Caco-2 (cell line): Measurements from ENCODE around the gene FMN1. TPM values are rescaled to one million over a fixed set of nuclear protein-coding genes. Genes with fewer than 3 reads are reported as not detected.

Experiments used
- BruUV-seq: library from RNA; stranded (reverse); fragments of 400-500 nt; replicated peaks from 2 replicates; lab custom pipeline; 2021; lab: Mats Ljungman, UMichigan
- CTCF ChIA-PET: fragments of 300-600 bp; sonication (Branson Sonifier 250); formaldehyde crosslinking; loops from one replicate; lab custom pipeline; 2022; ENCODE audit warnings: antibody characterized with exemption; lab: Charles Lee
- POLR2A ChIA-PET: fragments of 300-600 bp; sonication (Branson Sonifier 250); formaldehyde crosslinking; loops from one replicate; lab custom pipeline; 2022; ENCODE audit warnings: antibody characterized with exemption; lab: Charles Lee
- DNase-seq, 2 experiments: peaks; one replicate each; pipeline versions ENCODE4 v3.0.0 to v3.0.0-alpha.2; 2020 to 2022
- H3K27me3 ChIP-seq: replicated peaks from 2 replicates; pipeline ENCODE4 v1.6.0; 2011; ENCODE audit warnings: low read length; ENCODE audit not compliant: control insufficient read depth, insufficient read depth
- H3K36me3 ChIP-seq: 2 replicates; pipeline ENCODE4 v1.5.1; 2011; ENCODE audit warnings: low read length; ENCODE audit not compliant: control insufficient read depth, insufficient read depth
- H3K4me1 ChIP-seq: fragments of 250-450 bp; sonication (Bioruptor Pico); 2 replicates; pipeline ENCODE4 v1.5.1; 2020; ENCODE audit warnings: mild to moderate bottlenecking
- H3K4me3 ChIP-seq: 2 replicates; pipeline ENCODE4 v1.5.1; 2011; ENCODE audit warnings: low read depth, mild to moderate bottlenecking, control low read depth, low read length
- H3K9me3 ChIP-seq: fragments of 250-450 bp; sonication (Bioruptor Pico); 2 replicates; pipeline ENCODE4 v1.5.1; 2020; ENCODE audit warnings: mild to moderate bottlenecking, moderate library complexity
- H3K27ac Mint-ChIP-seq: one replicate; pipeline ENCODE4 v1.8.0; 2022; ENCODE audit warnings: mixed read lengths; ENCODE audit not compliant: unreplicated experiment
- H3K27me3 Mint-ChIP-seq: one replicate; pipeline ENCODE4 v1.8.0; 2022; ENCODE audit warnings: mixed read lengths; ENCODE audit not compliant: insufficient read depth, unreplicated experiment
- H3K36me3 Mint-ChIP-seq: one replicate; pipeline ENCODE4 v1.8.0; 2022; ENCODE audit warnings: mild to moderate bottlenecking, mixed read lengths; ENCODE audit not compliant: insufficient read depth, unreplicated experiment
- H3K4me1 Mint-ChIP-seq: one replicate; pipeline ENCODE4 v1.8.0; 2022; ENCODE audit warnings: low read depth, mixed read lengths; ENCODE audit not compliant: unreplicated experiment
- H3K4me3 Mint-ChIP-seq: one replicate; pipeline ENCODE4 v1.8.0; 2022; ENCODE audit warnings: mild to moderate bottlenecking, moderate library complexity, mixed read lengths; ENCODE audit not compliant: unreplicated experiment
- H3K9me3 Mint-ChIP-seq: one replicate; pipeline ENCODE4 v1.8.0; 2022; ENCODE audit warnings: mixed read lengths; ENCODE audit not compliant: unreplicated experiment
- CTCF ChIP-seq, 2 experiments: fragments of 200-600 bp in 1 of 2; IDR thresholded peaks; 1 replicate in 1 of 2; 2 replicates in 1 of 2; pipeline versions ENCODE4 v1.5.1 to v1.8.0; 2011 to 2022; ENCODE audit warnings: antibody characterized with exemption in 1 of 2, control low read depth in 1 of 2, inconsistent platforms in 1 of 2, low read depth in 1 of 2, low read length in 1 of 2, mild to moderate bottlenecking in 1 of 2, moderate library complexity in 1 of 2; ENCODE audit not compliant: insufficient read depth in 1 of 2, severe bottlenecking in 1 of 2, unreplicated experiment in 1 of 2
- intact Hi-C: fragments of 100-400 bp; cut with micrococcal nuclease; formaldehyde crosslinking; loops from one replicate; pipeline ENCODE4 v1.10.0; 2022; ENCODE audit not compliant: unreplicated experiment
- total RNA-seq: library from RNA; stranded (reverse); gene quantifications from 2 replicates; pipeline ENCODE4 v1.2.3, GENCODE V29; 2022

Gene FMN1
- total RNA-seq, 1 experiment from 2014 or later = 1.6 TPM

GRCh38 chr15:32898414-32898813 lies 296.1 kb downstream of the FMN1 start:
- Histone ChIP-seq H3K4me3 (no peak overlapping the region), H3K9me3 (no peaks in the 10 kb centered on the region), H3K36me3 (no peaks in the 10 kb centered on the region), H3K4me1 (no peaks in the 10 kb centered on the region), H3K27me3 (no peaks in the 10 kb centered on the region)
- CTCF ChIA-PET = interaction anchor here (0.9 kb wide), 1 partner anchor 38 kb away, joined by 3 read pairs; no protein-coding TSS in a partner anchor
- no peak for DNase-seq
- H3K27ac Mint-ChIP-seq = no peak overlapping the region
- no peaks in the 10 kb centered on the region for H3K4me1 Mint-ChIP-seq
- peaks cover 12% of the 10 kb centered on the region for H3K27me3 Mint-ChIP-seq
- H3K9me3 Mint-ChIP-seq = no peaks in the 10 kb centered on the region
- H3K4me3 Mint-ChIP-seq = no peak overlapping the region
- no peak for TF ChIP-seq CTCF (IDR thresholded peaks at IDR 0.05; ENCODE audit: insufficient read depth in 1 of 2, low read depth in 1 of 2, low read length in 1 of 2, severe bottlenecking in 1 of 2, unreplicated experiment in 1 of 2)
- H3K36me3 Mint-ChIP-seq = no peaks in the 10 kb centered on the region
- no TSS peak for BruUV-seq
- intact Hi-C loops = no loop called here
- POLR2A ChIA-PET = no interaction called here

- no peak overlapping the region for H3K4me3 Mint-ChIP-seq
- Histone ChIP-seq H3K4me3 (no peak overlapping the region), H3K9me3 (no peaks in the 10 kb centered on the region), H3K4me1 (no peaks in the 10 kb centered on the region), H3K27me3 (no peaks in the 10 kb centered on the region), H3K36me3 (no peaks in the 10 kb centered on the region)
- DNase-seq = no peak
- no peaks in the 10 kb centered on the region for H3K4me1 Mint-ChIP-seq
- H3K36me3 Mint-ChIP-seq = no peaks in the 10 kb centered on the region
- TF ChIP-seq CTCF (IDR thresholded peaks at IDR 0.05; ENCODE audit: insufficient read depth in 1 of 2, low read depth in 1 of 2, low read length in 1 of 2, severe bottlenecking in 1 of 2, unreplicated experiment in 1 of 2) = no peak
- no TSS peak for BruUV-seq
- CTCF ChIA-PET = no interaction called here
- intact Hi-C loops = no loop called here
- POLR2A ChIA-PET = no interaction called here
- H3K27ac Mint-ChIP-seq = no peak overlapping the region
- no peaks in the 10 kb centered on the region for H3K9me3 Mint-ChIP-seq
- H3K27me3 Mint-ChIP-seq = peaks cover 4% of the 10 kb centered on the region
Measured at GRCh38 chr15:32893421-32893820, 301.1 kb downstream of the FMN1 start.

DNA sequence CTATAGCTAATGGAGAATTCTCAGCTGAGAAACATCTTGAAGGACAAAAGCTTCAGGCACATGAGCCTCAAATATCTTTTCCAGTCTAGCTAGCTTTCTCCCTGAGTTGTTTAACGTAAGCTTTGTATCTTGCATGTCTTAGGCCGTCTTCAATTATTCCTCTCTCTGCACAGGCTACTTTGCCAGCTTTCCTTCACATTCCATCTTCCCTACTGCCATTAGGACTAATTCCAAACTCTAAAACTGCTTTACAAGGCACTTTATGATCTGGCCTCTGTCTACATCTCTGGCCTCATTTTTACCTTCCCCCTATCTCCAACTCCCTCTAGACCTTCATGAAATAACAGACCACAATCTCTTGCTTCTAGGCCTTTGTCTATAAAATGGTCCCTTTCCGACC lies 305.3 kb downstream of the FMN1 start:
- TF ChIP-seq CTCF (IDR thresholded peaks at IDR 0.05; ENCODE audit: insufficient read depth in 1 of 2, low read depth in 1 of 2, low read length in 1 of 2, severe bottlenecking in 1 of 2, unreplicated experiment in 1 of 2) = no peak
- Mint-ChIP-seq H3K36me3 (no peaks in the 10 kb centered on the region), H3K27ac (no peak overlapping the region), H3K4me1 (no peaks in the 10 kb centered on the region), H3K4me3 (no peak overlapping the region), H3K27me3 (no peaks in the 10 kb centered on the region), H3K9me3 (no peaks in the 10 kb centered on the region)
- POLR2A ChIA-PET = no interaction called here
- DNase-seq = no peak
- H3K4me3 ChIP-seq = no peak overlapping the region
- no peaks in the 10 kb centered on the region for H3K4me1 ChIP-seq
- BruUV-seq = no TSS peak
- H3K36me3 ChIP-seq = no peaks in the 10 kb centered on the region
- H3K9me3 ChIP-seq = no peaks in the 10 kb centered on the region
- CTCF ChIA-PET = interaction anchor here (0.6 kb wide), 1 partner anchor 139 kb away, joined by 3 read pairs; no protein-coding TSS in a partner anchor
- intact Hi-C loops = no loop called here
- H3K27me3 ChIP-seq = no peaks in the 10 kb centered on the region
